Measurements from ENCODE around the gene CC2D1A. TPM values are rescaled to one million over a fixed set of nuclear protein-coding genes. Genes with fewer than 3 reads are reported as not detected.

Gene CC2D1A
- total RNA-seq, 1 experiment from 2014 or later, result 22.8 TPM

DNA sequence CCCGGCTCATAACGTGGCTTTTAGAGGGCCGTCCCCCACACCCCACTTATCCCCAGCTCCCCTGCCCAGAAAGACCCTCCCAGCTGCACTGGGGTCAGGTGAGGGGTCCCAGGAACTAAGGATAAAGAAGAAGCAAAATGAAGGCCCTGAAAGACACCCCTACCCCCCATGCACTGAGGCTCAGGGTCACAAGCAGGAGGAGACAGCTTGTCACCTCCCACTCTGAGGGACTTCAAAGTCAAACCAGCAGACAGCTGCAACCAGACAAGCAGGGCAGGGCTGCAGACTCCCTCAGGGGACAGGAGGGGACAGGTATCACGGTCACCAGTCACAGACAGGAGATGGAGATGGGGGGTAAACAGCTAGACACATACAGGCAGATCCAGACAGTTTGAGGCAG lies 35.1 kb upstream of the CC2D1A start:
- Histone ChIP-seq H3K27me3 (ENCODE audit: control insufficient read depth, insufficient read depth, low read length) (peaks cover 63% of the 10 kb centered on the region), H3K36me3 (replicated peaks; ENCODE audit: control insufficient read depth, insufficient read depth, low read length) (no peaks in the 10 kb centered on the region), H3K4me3 (ENCODE audit: insufficient read depth, low read depth, low read length) (no peak overlapping the region)
- DNase-seq, result no peak

- Histone ChIP-seq H3K27me3 (ENCODE audit: control insufficient read depth, insufficient read depth, low read length) (peaks cover 52% of the 10 kb centered on the region), H3K36me3 (replicated peaks; ENCODE audit: control insufficient read depth, insufficient read depth, low read length) (no peaks in the 10 kb centered on the region), H3K4me3 (ENCODE audit: insufficient read depth, low read depth, low read length) (no peak overlapping the region)
- DNase-seq, result no peak
Observed at GRCh38 chr19:13872339-13872694, 33.7 kb upstream of the CC2D1A start.

GRCh38 chr19:13872695-13873389 lies 33.2 kb upstream of the CC2D1A start:
- no peaks in the 10 kb centered on the region for H3K36me3 ChIP-seq (replicated peaks; ENCODE audit: control insufficient read depth, insufficient read depth, low read length)
- H3K4me3 ChIP-seq (ENCODE audit: insufficient read depth, low read depth, low read length), result peak overlapping the region; percentile 25
- peak; percentile 96 for DNase-seq
- H3K27me3 ChIP-seq (ENCODE audit: control insufficient read depth, insufficient read depth, low read length), result peaks cover 47% of the 10 kb centered on the region

DNA sequence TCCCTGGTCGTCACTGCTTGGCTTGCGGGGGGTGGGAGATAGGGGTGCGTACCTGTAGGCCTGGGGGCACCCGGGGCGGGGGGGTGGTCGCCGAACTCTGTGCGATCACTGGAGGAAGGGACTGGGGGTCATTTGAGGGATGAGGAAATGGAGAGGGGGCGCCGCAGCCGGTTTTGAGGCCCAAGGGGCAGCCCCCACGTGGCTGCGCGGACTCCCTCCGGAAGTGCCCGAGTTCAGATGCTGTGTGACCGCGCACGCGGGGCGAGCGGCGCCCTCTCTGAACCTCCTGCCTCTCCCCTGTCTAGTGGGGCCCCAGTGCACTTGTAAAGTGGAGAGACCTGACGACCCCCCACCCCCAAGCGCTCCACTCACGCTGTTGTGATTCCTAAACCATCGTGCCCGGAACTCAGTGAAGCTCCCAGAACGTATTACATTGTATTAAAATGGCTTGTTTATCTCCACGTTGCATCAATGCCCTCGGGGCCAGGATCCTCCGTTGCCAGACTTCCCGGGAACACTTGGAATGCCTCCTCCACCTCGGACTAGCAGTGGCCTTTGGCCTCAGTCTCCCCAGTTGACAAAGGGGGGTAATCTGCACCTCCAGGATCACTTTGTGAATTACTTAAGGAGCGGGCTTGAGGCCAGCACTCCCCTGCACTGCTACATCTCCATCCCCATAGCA lies 32.0 kb upstream of the CC2D1A start:
- no peaks in the 10 kb centered on the region for H3K36me3 ChIP-seq (replicated peaks; ENCODE audit: control insufficient read depth, insufficient read depth, low read length)
- peaks cover 42% of the 10 kb centered on the region for H3K27me3 ChIP-seq (ENCODE audit: control insufficient read depth, insufficient read depth, low read length)
- peak overlapping the region; percentile 16 for H3K4me3 ChIP-seq (ENCODE audit: insufficient read depth, low read depth, low read length)
- peak; percentile 59 for DNase-seq

DNA sequence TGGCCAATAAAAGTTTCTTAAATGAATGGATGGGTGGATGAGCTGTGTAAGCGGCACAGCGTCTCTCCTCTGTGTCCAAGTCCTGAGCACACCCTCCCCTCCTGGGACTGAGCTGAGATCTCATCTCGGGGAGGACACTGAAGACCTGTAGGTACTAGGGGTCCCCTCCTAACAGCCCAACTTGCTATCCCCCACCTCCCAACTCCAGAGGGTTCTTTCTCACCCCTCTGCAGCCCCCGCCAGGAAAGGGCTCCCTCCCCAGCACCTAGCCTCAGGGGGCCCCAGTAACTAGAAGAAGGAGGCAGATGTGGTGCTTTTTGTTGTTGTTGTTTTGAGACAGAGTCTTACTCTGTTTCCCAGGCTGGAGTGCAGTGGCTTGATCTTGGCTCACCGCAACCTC lies 30.2 kb upstream of the CC2D1A start:
- Histone ChIP-seq H3K36me3 (replicated peaks; ENCODE audit: control insufficient read depth, insufficient read depth, low read length) (no peaks in the 10 kb centered on the region), H3K4me3 (ENCODE audit: insufficient read depth, low read depth, low read length) (no peak overlapping the region), H3K27me3 (ENCODE audit: control insufficient read depth, insufficient read depth, low read length) (peaks cover 42% of the 10 kb centered on the region)
- DNase-seq, result peak; percentile 31

DNA sequence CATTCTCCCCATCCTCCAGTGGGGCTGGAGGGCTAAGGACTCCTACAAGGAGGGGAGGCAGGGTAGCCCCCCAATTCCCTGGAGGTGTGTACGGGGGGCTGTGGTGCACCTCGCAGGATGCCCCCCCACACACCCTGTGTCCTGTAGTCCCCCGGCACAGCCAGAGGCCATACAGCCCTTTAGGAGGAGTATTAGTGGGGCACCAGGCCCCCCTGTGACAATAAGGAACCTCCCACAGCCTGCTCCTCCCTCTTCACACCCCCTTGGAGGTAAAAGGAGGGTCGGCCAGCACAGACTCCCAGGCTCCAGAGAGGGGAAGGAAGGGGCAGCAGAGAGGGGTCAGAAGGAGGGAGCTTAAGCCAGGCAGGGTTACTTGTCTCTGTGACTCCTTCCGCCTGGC lies 29.2 kb upstream of the CC2D1A start, which contains the start of gene NANOS3:
NANOS3 (plus strand) TSS at position 301 of the 400 bp plus-strand sequence. CDS start 115 bp downstream, outside the sequence.
- H3K27me3 ChIP-seq (ENCODE audit: control insufficient read depth, insufficient read depth, low read length), result peaks cover 36% of the 10 kb centered on the region
- DNase-seq, result peak; percentile 43
- no peak within 1 kb of the TSS for H3K4me3 ChIP-seq (ENCODE audit: insufficient read depth, low read depth, low read length)
- no peaks in the 10 kb centered on the region for H3K36me3 ChIP-seq (replicated peaks; ENCODE audit: control insufficient read depth, insufficient read depth, low read length)

- peak; percentile 44 for DNase-seq
- Histone ChIP-seq H3K36me3 (replicated peaks; ENCODE audit: control insufficient read depth, insufficient read depth, low read length) (no peaks in the 10 kb centered on the region), H3K4me3 (ENCODE audit: insufficient read depth, low read depth, low read length) (no peak overlapping the region), H3K27me3 (ENCODE audit: control insufficient read depth, insufficient read depth, low read length) (peaks cover 34% of the 10 kb centered on the region)
Observed at GRCh38 chr19:13877303-13877702, 28.7 kb upstream of the CC2D1A start.

GRCh38 chr19:13880059-13881043 lies 25.6 kb upstream of the CC2D1A start:
- DNase-seq, result peak; percentile 97
- Histone ChIP-seq H3K4me3 (ENCODE audit: insufficient read depth, low read depth, low read length) (peak overlapping the region; percentile 28), H3K27me3 (ENCODE audit: control insufficient read depth, insufficient read depth, low read length) (peaks cover 7% of the 10 kb centered on the region), H3K36me3 (replicated peaks; ENCODE audit: control insufficient read depth, insufficient read depth, low read length) (no peaks in the 10 kb centered on the region)

- peak; percentile 86 for DNase-seq
- no peaks in the 10 kb centered on the region for H3K36me3 ChIP-seq (replicated peaks; ENCODE audit: control insufficient read depth, insufficient read depth, low read length)
- no peak overlapping the region for H3K4me3 ChIP-seq (ENCODE audit: insufficient read depth, low read depth, low read length)
- H3K27me3 ChIP-seq (ENCODE audit: control insufficient read depth, insufficient read depth, low read length), result peaks cover 2% of the 10 kb centered on the region; the same call in 1 of the 2 replicates
Observed at GRCh38 chr19:13881251-13881691, 24.7 kb upstream of the CC2D1A start.

- DNase-seq, result peak; percentile 57
- Histone ChIP-seq H3K36me3 (replicated peaks; ENCODE audit: control insufficient read depth, insufficient read depth, low read length) (no peaks in the 10 kb centered on the region), H3K27me3 (ENCODE audit: control insufficient read depth, insufficient read depth, low read length) (peaks cover 2% of the 10 kb centered on the region; the same call in 1 of the 2 replicates), H3K4me3 (ENCODE audit: insufficient read depth, low read depth, low read length) (no peak overlapping the region)
Observed at GRCh38 chr19:13881692-13882418, 24.1 kb upstream of the CC2D1A start.

- Histone ChIP-seq H3K27me3 (ENCODE audit: control insufficient read depth, insufficient read depth, low read length) (no peaks in the 10 kb centered on the region; the same call in 1 of the 2 replicates), H3K4me3 (ENCODE audit: insufficient read depth, low read depth, low read length) (no peak overlapping the region), H3K36me3 (replicated peaks; ENCODE audit: control insufficient read depth, insufficient read depth, low read length) (no peaks in the 10 kb centered on the region)
- DNase-seq, result no peak
Observed at GRCh38 chr19:13882419-13882795, 23.6 kb upstream of the CC2D1A start.

- H3K4me3 ChIP-seq (ENCODE audit: insufficient read depth, low read depth, low read length), result no peak overlapping the region
- no peaks in the 10 kb centered on the region for H3K36me3 ChIP-seq (replicated peaks; ENCODE audit: control insufficient read depth, insufficient read depth, low read length)
Observed at GRCh38 chr19:13882836-13883235, 23.2 kb upstream of the CC2D1A start.

GRCh38 chr19:13883516-13884064 lies 22.4 kb upstream of the CC2D1A start:
- DNase-seq, result peak; percentile 83
- H3K27me3 ChIP-seq (ENCODE audit: control insufficient read depth, insufficient read depth, low read length), result no peaks in the 10 kb centered on the region; the same call in 1 of the 2 replicates
- no peaks in the 10 kb centered on the region for H3K36me3 ChIP-seq (replicated peaks; ENCODE audit: control insufficient read depth, insufficient read depth, low read length)
- no peak overlapping the region for H3K4me3 ChIP-seq (ENCODE audit: insufficient read depth, low read depth, low read length)

More at GRCh38 chr19:13882836-13883235, 23.2 kb upstream of the CC2D1A start:
- peak; percentile 38 for DNase-seq
- H3K27me3 ChIP-seq (ENCODE audit: control insufficient read depth, insufficient read depth, low read length), result no peaks in the 10 kb centered on the region; the same call in 1 of the 2 replicates
